Limb (tissue), 2 donors: ENCODE measurements around the gene C19orf12.
A peak's percentile ranks its signal among the peaks of the same experiment; 100 is the strongest.
"Not testable (repeated sequence)": the region's sequence is repeated elsewhere in the genome, so short reads cannot be mapped to it uniquely, and the experiment has no call there.

Source experiments
- DNase-seq, 2 donors: peaks; one replicate each; pipeline ENCODE4 v3.0.0-alpha.2; 2016; ENCODE audit errors: extremely low spot score in 2 of 2

The C19orf12 gene

GRCh38 chr19:29677001-29677817 lies 37.9 kb downstream of the C19orf12 start:
- DNase-seq, result no peak

GRCh38 chr19:29676586-29676985 lies 38.5 kb downstream of the C19orf12 start:
- no peak for DNase-seq

GRCh38 chr19:29675650-29676186 lies 39.3 kb downstream of the C19orf12 start:
- no peak for DNase-seq

- no peak for DNase-seq
Measured at GRCh38 chr19:29675120-29675649, 39.9 kb downstream of the C19orf12 start.

GRCh38 chr19:29674374-29675119 lies 40.5 kb downstream of the C19orf12 start:
- no peak for DNase-seq

- DNase-seq, result no peak
Measured at GRCh38 chr19:29673451-29674371, 41.4 kb downstream of the C19orf12 start.

- DNase-seq, result no peak
Measured at GRCh38 chr19:29672933-29673336, 42.1 kb downstream of the C19orf12 start.

GRCh38 chr19:29672319-29672932 lies 42.6 kb downstream of the C19orf12 start:
- DNase-seq, result no peak

GRCh38 chr19:29671393-29672160 lies 43.5 kb downstream of the C19orf12 start:
- DNase-seq, result no peak

- DNase-seq, result not testable (repeated sequence)
Measured at GRCh38 chr19:29671026-29671392, 44.1 kb downstream of the C19orf12 start.

- no peak for DNase-seq
Measured at GRCh38 chr19:29670255-29670654, 44.8 kb downstream of the C19orf12 start.

GRCh38 chr19:29668746-29669609 lies 46.1 kb downstream of the C19orf12 start:
- DNase-seq, result no peak

- DNase-seq, result no peak
Measured at GRCh38 chr19:29667901-29668341, 47.1 kb downstream of the C19orf12 start.

- DNase-seq, result no peak
Measured at GRCh38 chr19:29667387-29667783, 47.7 kb downstream of the C19orf12 start.

GRCh38 chr19:29666578-29667386 lies 48.3 kb downstream of the C19orf12 start:
- peak; percentile 58 to 71 for DNase-seq

- DNase-seq, result no peak
Measured at GRCh38 chr19:29665826-29666577, 49.1 kb downstream of the C19orf12 start.

GRCh38 chr19:29665215-29665825 lies 49.7 kb downstream of the C19orf12 start, which contains the start of gene PLEKHF1:
TSS of gene PLEKHF1 (plus strand) at chr19:29665461. CDS start at chr19:29673840, 8,379 bp downstream.
- peak; percentile 75 to 91 for DNase-seq
